BE2C (cell line): Measurements from ENCODE around the gene ZNF597. TPM values are rescaled to one million over a fixed set of nuclear protein-coding genes. Genes with fewer than 3 reads are reported as not detected.

Source experiments
- DNase-seq: peaks from one replicate; pipeline ENCODE4 v3.0.0-alpha.2; 2020
- H3K27me3 ChIP-seq: fragments of 250-450 bp; sonication (Bioruptor Pico); 2 replicates; pipeline ENCODE4 v1.5.1; 2020; ENCODE audit warnings: mild to moderate bottlenecking
- H3K36me3 ChIP-seq: fragments of 250-450 bp; sonication (Bioruptor Pico); 2 replicates; pipeline ENCODE4 v1.5.1; 2020; ENCODE audit warnings: mild to moderate bottlenecking
- H3K4me1 ChIP-seq: fragments of 250-450 bp; sonication (Bioruptor Pico); 2 replicates; pipeline ENCODE4 v1.5.1; 2020
- H3K4me3 ChIP-seq: 2 replicates; pipeline ENCODE4 v1.5.1; 2011; ENCODE audit warnings: low read depth, low read length
- H3K9me3 ChIP-seq: fragments of 250-450 bp; sonication (Bioruptor Pico); 2 replicates; pipeline ENCODE4 v1.5.1; 2020
- CTCF ChIP-seq: IDR thresholded peaks from 2 replicates; pipeline ENCODE4 v1.5.1; 2012; ENCODE audit warnings: mild to moderate bottlenecking, low read depth, low read length
- polyA plus RNA-seq: library from polyadenylated mRNA; unstranded; fragments of >200 nt; gene quantifications from one replicate; pipeline ENCODE4 v1.2.1, GENCODE V29; 2012; ENCODE audit warnings: low read depth, missing spikeins; ENCODE audit not compliant: insufficient read length, insufficient read depth

ZNF597 gene, protein sequence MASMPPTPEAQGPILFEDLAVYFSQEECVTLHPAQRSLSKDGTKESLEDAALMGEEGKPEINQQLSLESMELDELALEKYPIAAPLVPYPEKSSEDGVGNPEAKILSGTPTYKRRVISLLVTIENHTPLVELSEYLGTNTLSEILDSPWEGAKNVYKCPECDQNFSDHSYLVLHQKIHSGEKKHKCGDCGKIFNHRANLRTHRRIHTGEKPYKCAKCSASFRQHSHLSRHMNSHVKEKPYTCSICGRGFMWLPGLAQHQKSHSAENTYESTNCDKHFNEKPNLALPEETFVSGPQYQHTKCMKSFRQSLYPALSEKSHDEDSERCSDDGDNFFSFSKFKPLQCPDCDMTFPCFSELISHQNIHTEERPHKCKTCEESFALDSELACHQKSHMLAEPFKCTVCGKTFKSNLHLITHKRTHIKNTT
- polyA plus RNA-seq, result 3.9 TPM

DNA sequence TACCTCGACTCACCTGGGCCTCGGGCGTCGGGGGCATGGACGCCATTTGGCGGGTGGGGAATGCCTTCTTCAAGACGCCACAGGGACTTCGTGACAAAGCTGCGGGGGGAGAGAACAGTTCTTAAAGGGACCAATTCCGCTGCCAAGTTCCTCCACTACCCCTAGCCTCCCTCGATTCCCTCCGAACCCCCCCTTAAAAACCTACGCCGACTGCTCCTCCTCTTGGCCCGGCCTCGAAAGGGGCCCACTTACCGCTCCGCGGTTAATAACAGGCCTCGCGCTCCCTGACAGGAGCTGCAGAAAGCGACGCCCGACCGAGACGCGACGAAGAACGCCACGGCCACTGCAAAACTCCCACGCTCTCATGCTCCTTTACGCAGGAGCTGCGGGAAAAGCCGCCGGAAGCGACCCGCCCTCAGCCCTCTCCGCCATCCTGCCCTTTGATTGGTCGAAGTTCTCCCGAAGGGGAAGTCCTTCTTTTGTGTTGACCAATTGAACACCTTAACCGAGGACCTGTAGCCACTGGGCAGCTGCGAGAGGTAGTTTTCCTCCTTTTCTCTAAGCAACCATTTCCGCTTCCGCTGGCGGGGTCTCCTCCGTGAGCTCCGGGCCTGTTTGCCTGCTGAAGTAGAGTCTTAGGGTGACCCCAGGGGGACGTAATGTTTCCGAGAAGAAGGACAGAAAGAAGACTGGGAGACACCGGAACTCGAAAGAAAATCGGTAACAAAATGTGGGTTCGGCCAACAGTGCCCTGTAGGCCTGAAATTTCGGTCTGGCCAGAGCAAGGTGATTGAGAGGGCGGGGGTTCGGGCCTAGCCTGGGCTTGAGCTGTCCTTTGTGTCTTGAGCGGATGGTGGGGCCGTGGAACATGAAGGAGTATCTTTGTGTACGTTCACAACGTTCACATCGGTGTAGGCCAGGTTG is at the start of gene ZNF597, which contains the start of gene NAA60:
ZNF597 (minus strand) TSS at position 397 of the 924 bp plus-strand sequence; CDS start at position 46, 351 bp downstream.
NAA60 (plus strand) TSS at position 573 of the 924 bp plus-strand sequence. CDS start 32,548 bp downstream, outside the sequence.
- H3K4me3 ChIP-seq, result peak within 1 kb of the TSS; percentile 83
- peaks cover 2% of the 10 kb centered on the region; the same call in 1 of the 2 replicates for H3K36me3 ChIP-seq
- H3K27me3 ChIP-seq, result peaks cover 4% of the 10 kb centered on the region
- peak; percentile 87 for DNase-seq
- H3K9me3 ChIP-seq, result no peaks in the 10 kb centered on the region
- no peaks in the 10 kb centered on the region for H3K4me1 ChIP-seq
- no peak for TF ChIP-seq CTCF

DNA sequence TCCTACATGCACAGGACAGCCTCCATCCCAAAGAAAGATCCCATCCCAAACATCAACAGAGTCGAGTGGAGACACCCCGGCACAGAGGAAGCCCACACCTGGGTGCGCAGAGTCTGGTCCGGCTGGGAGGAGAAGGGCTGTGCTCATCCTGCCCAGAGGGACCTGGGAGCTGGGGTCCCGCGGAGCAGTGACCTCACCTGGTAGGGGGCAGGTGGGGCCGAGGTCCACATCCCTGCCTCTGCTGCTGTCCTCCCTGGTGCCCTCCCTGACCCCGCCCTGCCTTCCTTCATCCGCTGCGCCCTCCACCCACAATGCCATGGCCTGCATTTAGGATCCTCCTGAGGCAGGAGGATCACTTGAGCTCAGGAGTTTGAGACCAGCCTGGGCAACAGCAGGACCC is 49.1 kb upstream of the ZNF597 start:
- Histone ChIP-seq H3K4me3 (no peak overlapping the region), H3K36me3 (no peaks in the 10 kb centered on the region; the same call in 1 of the 2 replicates), H3K4me1 (peaks cover 18% of the 10 kb centered on the region), H3K9me3 (no peaks in the 10 kb centered on the region), H3K27me3 (no peaks in the 10 kb centered on the region)
- TF ChIP-seq CTCF, result no peak
- no peak for DNase-seq

- peak; percentile 24; the same call in 1 of the 2 replicates for TF ChIP-seq CTCF
- DNase-seq, result peak; percentile 63
- Histone ChIP-seq H3K4me1 (peaks cover 18% of the 10 kb centered on the region), H3K36me3 (peaks cover 8% of the 10 kb centered on the region), H3K9me3 (no peaks in the 10 kb centered on the region), H3K4me3 (no peak overlapping the region), H3K27me3 (no peaks in the 10 kb centered on the region)
Observed at GRCh38 chr16:3490911-3491629, 47.8 kb upstream of the ZNF597 start.

GRCh38 chr16:3488801-3489200 is 45.5 kb upstream of the ZNF597 start:
- Histone ChIP-seq H3K36me3 (peaks cover 31% of the 10 kb centered on the region), H3K4me3 (no peak overlapping the region), H3K4me1 (peaks cover 18% of the 10 kb centered on the region), H3K9me3 (no peaks in the 10 kb centered on the region), H3K27me3 (no peaks in the 10 kb centered on the region)
- DNase-seq, result no peak
- no peak for TF ChIP-seq CTCF

- peaks cover 41% of the 10 kb centered on the region for H3K36me3 ChIP-seq
- TF ChIP-seq CTCF, result no peak
Observed at GRCh38 chr16:3487521-3488410, 44.5 kb upstream of the ZNF597 start.

More at GRCh38 chr16:3487521-3488410, 44.5 kb upstream of the ZNF597 start:
- Histone ChIP-seq H3K4me1 (peaks cover 18% of the 10 kb centered on the region), H3K4me3 (no peak overlapping the region), H3K27me3 (no peaks in the 10 kb centered on the region), H3K9me3 (no peaks in the 10 kb centered on the region)
- DNase-seq, result no peak
